ENCODE results near the gene SLC15A5. TPM values are rescaled to one million over a fixed set of nuclear protein-coding genes. Genes with fewer than 3 reads are reported as not detected.
A peak's percentile ranks its signal among the peaks of the same experiment; 100 is the strongest.

The SLC15A5 gene
- total and polyA plus RNA-seq, 2 donors from 2014 or later, result not detected

DNA sequence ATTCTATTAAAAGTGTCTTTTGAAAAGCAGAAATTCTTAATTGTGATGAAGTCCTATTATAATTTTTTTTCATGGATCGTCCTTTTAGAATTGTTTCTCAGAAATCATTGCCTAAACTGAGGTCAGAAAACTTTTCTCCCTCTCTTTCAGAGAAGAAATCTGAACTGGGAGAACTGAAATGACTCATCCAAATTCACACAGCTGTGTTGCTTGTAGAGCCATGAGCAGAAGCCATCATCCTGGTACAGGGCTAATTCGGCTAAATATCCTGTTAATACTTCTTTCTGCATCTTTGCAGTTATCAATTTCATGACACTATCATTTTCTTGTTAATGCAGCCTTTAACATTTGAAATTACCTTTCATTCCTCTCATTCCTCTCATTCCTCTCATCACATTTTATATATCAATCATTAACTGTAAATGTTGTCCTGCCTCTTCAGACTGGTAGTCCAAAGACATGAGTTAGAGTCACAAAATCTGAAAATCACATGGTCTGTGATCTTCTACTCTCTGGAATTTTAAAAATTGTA, 15.5 kb downstream of the SLC15A5 start:
- DNase-seq (no peak), FAIRE-seq (peak; percentile 19)
- Histone ChIP-seq H3K4me1 (ENCODE audit: control insufficient read depth in 2 of 3, insufficient read depth in 2 of 3, low read depth in 1 of 3, low read length in 3 of 3) (no peaks in the 10 kb centered on the region), H3K9ac (ENCODE audit: low read length in 3 of 3) (no peak overlapping the region), H3K36me3 (ENCODE audit: control insufficient read depth in 2 of 3, insufficient read depth in 3 of 3, low read length in 3 of 3) (no peaks in the 10 kb centered on the region), H3K27me3 (ENCODE audit: control insufficient read depth, insufficient read depth, low read length) (no peaks in the 10 kb centered on the region), H3K27ac (ENCODE audit: low read depth in 2 of 2, low read length in 2 of 2) (no peak overlapping the region), H3K9me3 (ENCODE audit: control insufficient read depth in 2 of 3, insufficient read depth in 1 of 3, low read length in 3 of 3) (no peaks in the 10 kb centered on the region), H3K4me3 (ENCODE audit: low read length in 3 of 3) (no peak overlapping the region)
- intact Hi-C loops (cut with DNase I), result no loop called here
- TF ChIP-seq, protein P1, sequence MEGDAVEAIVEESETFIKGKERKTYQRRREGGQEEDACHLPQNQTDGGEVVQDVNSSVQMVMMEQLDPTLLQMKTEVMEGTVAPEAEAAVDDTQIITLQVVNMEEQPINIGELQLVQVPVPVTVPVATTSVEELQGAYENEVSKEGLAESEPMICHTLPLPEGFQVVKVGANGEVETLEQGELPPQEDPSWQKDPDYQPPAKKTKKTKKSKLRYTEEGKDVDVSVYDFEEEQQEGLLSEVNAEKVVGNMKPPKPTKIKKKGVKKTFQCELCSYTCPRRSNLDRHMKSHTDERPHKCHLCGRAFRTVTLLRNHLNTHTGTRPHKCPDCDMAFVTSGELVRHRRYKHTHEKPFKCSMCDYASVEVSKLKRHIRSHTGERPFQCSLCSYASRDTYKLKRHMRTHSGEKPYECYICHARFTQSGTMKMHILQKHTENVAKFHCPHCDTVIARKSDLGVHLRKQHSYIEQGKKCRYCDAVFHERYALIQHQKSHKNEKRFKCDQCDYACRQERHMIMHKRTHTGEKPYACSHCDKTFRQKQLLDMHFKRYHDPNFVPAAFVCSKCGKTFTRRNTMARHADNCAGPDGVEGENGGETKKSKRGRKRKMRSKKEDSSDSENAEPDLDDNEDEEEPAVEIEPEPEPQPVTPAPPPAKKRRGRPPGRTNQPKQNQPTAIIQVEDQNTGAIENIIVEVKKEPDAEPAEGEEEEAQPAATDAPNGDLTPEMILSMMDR (IDR thresholded peaks at IDR 0.05; ENCODE audit: borderline replicate concordance, extremely low read depth, insufficient read depth), result no peak

DNA sequence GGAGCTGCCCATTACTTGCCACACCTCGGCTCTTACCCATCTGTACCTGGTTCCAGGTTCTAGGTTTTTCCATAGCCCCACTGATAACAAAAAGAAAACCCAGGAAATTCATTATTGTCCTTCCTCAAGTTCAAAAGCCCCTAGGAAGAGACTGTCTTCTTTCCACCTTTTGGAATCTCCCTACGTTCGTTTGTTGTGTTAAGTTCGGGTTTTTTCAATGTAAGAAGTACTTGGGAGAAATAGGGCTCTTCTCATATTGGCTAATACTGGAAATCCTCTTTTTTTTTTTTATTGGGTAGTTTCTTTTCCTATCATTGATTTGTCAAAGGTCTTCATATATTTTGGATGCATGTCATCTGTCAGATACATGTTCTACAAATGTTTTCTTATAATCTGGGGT, 17.3 kb downstream of the SLC15A5 start:
- TF ChIP-seq, protein P1 (IDR thresholded peaks at IDR 0.05; ENCODE audit: borderline replicate concordance, extremely low read depth, insufficient read depth), result no peak
- intact Hi-C loops (cut with DNase I), result no loop called here
- Histone ChIP-seq H3K4me1 (ENCODE audit: control insufficient read depth in 2 of 3, insufficient read depth in 2 of 3, low read depth in 1 of 3, low read length in 3 of 3) (no peaks in the 10 kb centered on the region), H3K27me3 (ENCODE audit: control insufficient read depth, insufficient read depth, low read length) (no peaks in the 10 kb centered on the region), H3K36me3 (ENCODE audit: control insufficient read depth in 2 of 3, insufficient read depth in 3 of 3, low read length in 3 of 3) (no peaks in the 10 kb centered on the region), H3K4me3 (ENCODE audit: low read length in 3 of 3) (no peak overlapping the region), H3K9ac (ENCODE audit: low read length in 3 of 3) (no peak overlapping the region), H3K27ac (ENCODE audit: low read depth in 2 of 2, low read length in 2 of 2) (no peak overlapping the region), H3K9me3 (ENCODE audit: control insufficient read depth in 2 of 3, insufficient read depth in 1 of 3, low read length in 3 of 3) (no peaks in the 10 kb centered on the region)
- no peak for DNase-seq
- FAIRE-seq, result no peak

DNA sequence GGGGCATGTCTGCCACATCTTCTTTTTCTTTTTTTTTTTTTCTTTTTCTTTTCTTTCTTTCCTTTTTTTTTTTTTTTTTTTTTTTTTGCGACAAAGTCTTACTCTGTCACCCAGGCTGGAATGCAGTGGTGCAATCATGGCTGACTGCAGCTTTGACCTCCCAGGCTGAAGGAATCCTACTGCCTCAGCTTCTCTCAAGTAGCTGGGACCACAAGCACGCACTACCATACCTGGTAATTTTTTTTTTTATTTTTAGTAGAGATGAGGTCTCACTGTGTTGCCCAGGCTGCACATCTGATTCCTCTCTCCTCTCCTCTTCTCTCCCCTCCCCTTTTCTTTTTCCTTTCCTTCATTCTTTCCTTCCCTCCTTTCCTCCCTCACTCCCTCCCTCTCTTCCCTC, 18.5 kb downstream of the SLC15A5 start:
- Histone ChIP-seq H3K9me3 (ENCODE audit: control insufficient read depth in 2 of 3, insufficient read depth in 1 of 3, low read length in 3 of 3) (no peaks in the 10 kb centered on the region), H3K4me1 (ENCODE audit: control insufficient read depth in 2 of 3, insufficient read depth in 2 of 3, low read depth in 1 of 3, low read length in 3 of 3) (no peaks in the 10 kb centered on the region), H3K9ac (ENCODE audit: low read length in 3 of 3) (no peak overlapping the region), H3K27me3 (ENCODE audit: control insufficient read depth, insufficient read depth, low read length) (no peaks in the 10 kb centered on the region), H3K27ac (ENCODE audit: low read depth in 2 of 2, low read length in 2 of 2) (no peak overlapping the region), H3K4me3 (ENCODE audit: low read length in 3 of 3) (no peak overlapping the region), H3K36me3 (ENCODE audit: control insufficient read depth in 2 of 3, insufficient read depth in 3 of 3, low read length in 3 of 3) (no peaks in the 10 kb centered on the region)
- TF ChIP-seq, protein P1 (IDR thresholded peaks at IDR 0.05; ENCODE audit: borderline replicate concordance, extremely low read depth, insufficient read depth), result no peak
- FAIRE-seq (no peak), DNase-seq (no peak)
- intact Hi-C loops (cut with DNase I), result no loop called here

DNA sequence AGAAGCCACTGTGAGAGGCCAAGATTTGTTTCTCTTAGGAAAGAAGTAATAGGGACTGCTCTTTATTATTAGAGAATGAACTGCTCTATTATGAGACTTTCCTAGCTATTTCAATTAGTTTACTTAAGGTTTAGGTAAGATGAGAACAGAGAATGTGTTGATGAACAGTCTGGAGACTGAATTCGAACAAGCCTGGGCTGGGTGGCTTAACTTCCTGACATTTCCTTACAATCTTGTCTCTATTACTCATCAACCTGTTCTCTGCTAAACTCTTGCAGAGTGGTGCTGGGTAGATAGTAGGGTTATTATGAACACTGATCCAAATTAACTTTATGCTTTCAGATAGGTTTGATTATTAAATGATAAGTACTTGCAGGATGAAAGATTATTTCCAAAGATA, 31.2 kb downstream of the SLC15A5 start:
- Histone ChIP-seq H3K4me1 (ENCODE audit: control insufficient read depth in 2 of 3, insufficient read depth in 2 of 3, low read depth in 1 of 3, low read length in 3 of 3) (peaks cover 0 to 3% (median 0%) of the 10 kb centered on the region in 3 donors), H3K36me3 (ENCODE audit: control insufficient read depth in 2 of 3, insufficient read depth in 3 of 3, low read length in 3 of 3) (no peaks in the 10 kb centered on the region), H3K27me3 (ENCODE audit: control insufficient read depth, insufficient read depth, low read length) (no peaks in the 10 kb centered on the region), H3K9me3 (ENCODE audit: control insufficient read depth in 2 of 3, insufficient read depth in 1 of 3, low read length in 3 of 3) (no peaks in the 10 kb centered on the region), H3K27ac (ENCODE audit: low read depth in 2 of 2, low read length in 2 of 2) (no peak overlapping the region), H3K9ac (ENCODE audit: low read length in 3 of 3) (no peak overlapping the region), H3K4me3 (ENCODE audit: low read length in 3 of 3) (no peak overlapping the region)
- intact Hi-C loops (cut with DNase I), result no loop called here
- TF ChIP-seq, protein P1 (IDR thresholded peaks at IDR 0.05; ENCODE audit: borderline replicate concordance, extremely low read depth, insufficient read depth), result no peak
- no peak for FAIRE-seq
- no peak for DNase-seq

Data from kidney (tissue), 14 donors.